ENCODE measurements around the gene DTL.

DTL gene

GRCh38 chr1:212129781-212130180, 94.2 kb downstream of the DTL start:
- DNase-seq (ENCODE audit: low read depth in 2 of 2), result no peak

- no peak for DNase-seq (ENCODE audit: low read depth in 2 of 2)
These were observed 96.5 kb downstream of the DTL start for GRCh38 chr1:212132025-212132424.

- DNase-seq (ENCODE audit: low read depth in 2 of 2), result no peak
These were observed 97.8 kb downstream of the DTL start for GRCh38 chr1:212133319-212133718.

- no peak for DNase-seq (ENCODE audit: low read depth in 2 of 2)
These were observed 99.6 kb downstream of the DTL start for GRCh38 chr1:212135166-212135565.

- DNase-seq (ENCODE audit: low read depth in 2 of 2), result no peak
These were observed 102.3 kb downstream of the DTL start for GRCh38 chr1:212137854-212138253.

GRCh38 chr1:212138457-212138856, 102.9 kb downstream of the DTL start:
- DNase-seq (ENCODE audit: low read depth in 2 of 2), result no peak

GRCh38 chr1:212139526-212140135, 104.1 kb downstream of the DTL start:
- no peak for DNase-seq (ENCODE audit: low read depth in 2 of 2)

- no peak for DNase-seq (ENCODE audit: low read depth in 2 of 2)
These were observed 105.9 kb downstream of the DTL start for GRCh38 chr1:212141404-212141803.

- DNase-seq (ENCODE audit: low read depth in 2 of 2), result no peak
These were observed 107.5 kb downstream of the DTL start for GRCh38 chr1:212142883-212143530.

GRCh38 chr1:212147581-212148033, 112.1 kb downstream of the DTL start:
- DNase-seq (ENCODE audit: low read depth in 2 of 2), result no peak

- DNase-seq (ENCODE audit: low read depth in 2 of 2), result no peak
These were observed 114.0 kb downstream of the DTL start for GRCh38 chr1:212149566-212149965.

- no peak for DNase-seq (ENCODE audit: low read depth in 2 of 2)
These were observed 116.8 kb downstream of the DTL start for GRCh38 chr1:212152308-212152693.

- no peak for DNase-seq (ENCODE audit: low read depth in 2 of 2)
These were observed 117.3 kb downstream of the DTL start for GRCh38 chr1:212152869-212153268.

- no peak for DNase-seq (ENCODE audit: low read depth in 2 of 2)
These were observed 118.1 kb downstream of the DTL start for GRCh38 chr1:212153635-212154034.

Measured in fibroblast of skin of left quadriceps (primary cell).